Aorta (tissue), 5 donors: Measurements from ENCODE around the gene LYPD1. TPM values are rescaled to one million over a fixed set of nuclear protein-coding genes. Genes with fewer than 3 reads are reported as not detected.

Source experiments
- ATAC-seq: fragments of 200-7000 bp; cut with Tn5 transposase; one replicate; pipeline ENCODE4 v1.9.1; 2022; ENCODE audit warnings: moderate library complexity; ENCODE audit not compliant: low FRiP score
- DNase-seq, 2 donors: peaks; one replicate each; pipeline ENCODE4 v3.0.0-alpha.2; 2020
- H3K27ac ChIP-seq, 2 donors: one replicate each; pipeline ENCODE4 v1.5.1; 2013; ENCODE audit warnings: low read length in 2 of 2, mild to moderate bottlenecking in 2 of 2, moderate library complexity in 2 of 2, control low read depth in 1 of 2, inconsistent platforms in 1 of 2, low read depth in 1 of 2
- H3K27me3 ChIP-seq, 2 donors: one replicate each; pipeline ENCODE4 v1.6.1; 2013; ENCODE audit warnings: control low read depth in 1 of 2, low read length in 1 of 2, mild to moderate bottlenecking in 1 of 2, moderate library complexity in 1 of 2; ENCODE audit not compliant: insufficient read depth in 2 of 2, control insufficient read depth in 1 of 2
- H3K36me3 ChIP-seq, 2 donors: one replicate each; pipeline ENCODE4 v1.6.1; 2013; ENCODE audit warnings: control low read depth in 1 of 2, low read length in 1 of 2, mild to moderate bottlenecking in 1 of 2; ENCODE audit not compliant: insufficient read depth in 2 of 2, control insufficient read depth in 1 of 2
- H3K4me1 ChIP-seq, 2 donors: one replicate each; pipeline ENCODE4 v1.6.1; 2013; ENCODE audit warnings: low read length in 2 of 2, control low read depth in 1 of 2, mild to moderate bottlenecking in 1 of 2, moderate library complexity in 1 of 2; ENCODE audit not compliant: insufficient read depth in 2 of 2, control insufficient read depth in 1 of 2
- H3K4me3 ChIP-seq, 2 donors: one replicate each; pipeline ENCODE4 v1.5.1; 2013; ENCODE audit warnings: low read length in 2 of 2, control low read depth in 1 of 2, mild to moderate bottlenecking in 1 of 2
- H3K9me3 ChIP-seq: one replicate; pipeline ENCODE4 v1.6.1; 2013; ENCODE audit warnings: mild to moderate bottlenecking, low read length; ENCODE audit not compliant: control insufficient read depth
- WGBS, 2 donors: extraction: QIAGEN DNeasy Blood & Tissue Kit; methylation state at CpG; one replicate each; pipeline ENCODE4 v1.1.7; 2013; 5-methylcytosine and 5-hydroxymethylcytosine counted together
- intact Hi-C, 2 donors: fragments of 100-400 bp; cut with DNase I; formaldehyde crosslinking; loops; one replicate each; pipeline versions ENCODE4 v1.14.2 to v1.15.0; 2022
- polyA plus RNA-seq, 2 donors: library from polyadenylated mRNA; stranded (reverse); fragments of 200-250 nt; gene quantifications; one replicate each; pipeline ENCODE4 v1.2.3, GENCODE V29; 2013
- total RNA-seq, 2 donors: library from RNA; stranded (reverse); fragmentation: NEBNext Ultra II Directional; extraction: Animal tissue kit (Norgen Biotek cat#: 25700); gene quantifications; one replicate each; pipeline ENCODE4 v1.2.1, GENCODE V29; 2021
- donor health status: healthy with polysubstance abuse.
- donor health status: Bipolar disorder and iron deficiency.
- donor health status: DM: no; HTN: no; CAD: no.
- donor health status: DM: no; HTN: no; CAD: no.
- donor health status: DM: yes; HTN: yes; CAD: no.

LYPD1 gene
- total and polyA plus RNA-seq, 4 donors = 0.49 to 1.2 TPM; not detected in 2

DNA sequence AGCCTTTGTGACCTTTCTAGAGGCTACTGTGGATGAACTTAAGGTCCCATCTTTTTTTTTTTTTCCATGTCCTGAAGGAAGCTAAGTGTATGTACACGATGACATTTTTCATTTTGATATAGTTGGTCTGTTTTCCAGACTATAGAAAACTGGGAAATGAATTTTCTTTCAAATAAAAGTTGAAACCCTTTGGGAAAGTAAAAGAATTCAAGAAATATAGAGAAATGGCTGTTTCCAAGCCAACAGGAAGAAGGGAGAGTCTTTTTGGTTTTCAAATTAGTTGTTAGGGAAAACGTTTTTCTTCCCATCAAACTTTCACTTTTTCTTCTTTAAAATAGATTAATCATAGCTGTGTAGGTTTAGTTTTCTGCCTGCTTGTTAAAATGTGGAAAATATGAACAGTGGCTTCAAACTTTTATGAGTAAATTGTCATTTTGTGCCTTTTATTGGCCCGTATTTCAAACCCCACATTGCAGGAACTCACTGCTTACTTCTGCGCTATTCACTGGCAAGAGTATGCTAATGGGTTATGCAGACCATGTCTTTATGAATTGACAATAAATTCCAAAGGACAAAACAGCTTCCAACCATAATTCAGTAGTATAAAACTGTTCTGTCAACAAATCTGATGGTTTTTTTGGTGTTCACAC is 27.7 kb upstream of the LYPD1 start:
- intact Hi-C loops = no loop called here
- no peak overlapping the region for H3K27ac ChIP-seq
- no peaks in the 10 kb centered on the region for H3K36me3 ChIP-seq
- H3K4me3 ChIP-seq = no peak overlapping the region
- ATAC-seq (no peak), DNase-seq (no peak)
- 59 to 60% methylated on average over 4 of the region's 4 CpGs for WGBS, 2 donors
- no peaks in the 10 kb centered on the region for H3K4me1 ChIP-seq
- no peaks in the 10 kb centered on the region for H3K9me3 ChIP-seq
- no peaks in the 10 kb centered on the region for H3K27me3 ChIP-seq

DNA sequence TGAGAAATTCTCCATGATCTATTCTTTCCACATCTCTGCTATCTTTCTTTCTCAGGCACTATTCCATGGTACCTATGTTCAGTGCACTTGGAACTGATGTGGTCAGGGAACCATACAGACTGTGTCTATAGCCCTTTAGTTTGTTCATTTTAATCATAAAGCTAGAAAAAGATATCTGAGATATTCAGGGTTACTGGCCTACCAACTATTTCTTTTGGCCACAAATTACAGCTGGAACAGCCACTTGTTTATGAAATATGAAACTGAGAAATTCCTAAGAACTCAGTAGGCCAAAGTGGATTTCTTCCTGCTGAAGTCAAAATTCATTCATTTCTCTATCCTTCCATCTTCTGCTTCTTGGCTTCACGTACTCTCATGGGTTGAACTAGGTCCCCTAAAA is 22.8 kb upstream of the LYPD1 start:
- 82 to 86% methylated on average over 1 of the region's 1 CpG for WGBS, 2 donors
- ATAC-seq = no peak
- no peaks in the 10 kb centered on the region for H3K9me3 ChIP-seq

DNA sequence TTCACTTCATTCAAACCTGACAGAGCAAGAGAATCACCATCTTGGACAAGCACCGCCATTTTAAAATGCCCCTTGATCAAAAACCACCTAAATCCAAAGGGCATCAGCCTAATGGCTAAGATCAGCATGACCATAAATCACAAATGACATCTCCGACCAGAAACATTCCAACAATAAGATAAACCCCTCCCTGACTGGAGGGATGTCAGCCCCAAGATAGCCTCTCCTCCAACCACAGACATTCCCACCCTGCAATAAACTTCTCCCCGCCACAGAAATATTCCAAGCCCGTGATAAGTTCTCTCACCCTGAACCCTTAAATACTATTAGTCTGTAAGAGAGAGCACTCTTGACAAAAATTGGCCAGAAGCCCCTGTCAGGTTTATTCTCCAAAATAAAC is 21.6 kb upstream of the LYPD1 start:
- Histone ChIP-seq H3K4me3 (no peak overlapping the region), H3K27ac (no peak overlapping the region), H3K9me3 (no peaks in the 10 kb centered on the region), H3K36me3 (no peaks in the 10 kb centered on the region), H3K4me1 (no peaks in the 10 kb centered on the region), H3K27me3 (no peaks in the 10 kb centered on the region)
- DNase-seq (no peak), ATAC-seq (no peak)
- intact Hi-C loops = no loop called here
- 71 to 73% methylated on average over 4 of the region's 4 CpGs for WGBS, 2 donors

More for the DNA sequence above, 22.8 kb upstream of the LYPD1 start:
- DNase-seq = no peak
- Histone ChIP-seq H3K27ac (no peak overlapping the region), H3K36me3 (no peaks in the 10 kb centered on the region), H3K4me1 (no peaks in the 10 kb centered on the region), H3K4me3 (no peak overlapping the region), H3K27me3 (no peaks in the 10 kb centered on the region)
- intact Hi-C loops = no loop called here

DNA sequence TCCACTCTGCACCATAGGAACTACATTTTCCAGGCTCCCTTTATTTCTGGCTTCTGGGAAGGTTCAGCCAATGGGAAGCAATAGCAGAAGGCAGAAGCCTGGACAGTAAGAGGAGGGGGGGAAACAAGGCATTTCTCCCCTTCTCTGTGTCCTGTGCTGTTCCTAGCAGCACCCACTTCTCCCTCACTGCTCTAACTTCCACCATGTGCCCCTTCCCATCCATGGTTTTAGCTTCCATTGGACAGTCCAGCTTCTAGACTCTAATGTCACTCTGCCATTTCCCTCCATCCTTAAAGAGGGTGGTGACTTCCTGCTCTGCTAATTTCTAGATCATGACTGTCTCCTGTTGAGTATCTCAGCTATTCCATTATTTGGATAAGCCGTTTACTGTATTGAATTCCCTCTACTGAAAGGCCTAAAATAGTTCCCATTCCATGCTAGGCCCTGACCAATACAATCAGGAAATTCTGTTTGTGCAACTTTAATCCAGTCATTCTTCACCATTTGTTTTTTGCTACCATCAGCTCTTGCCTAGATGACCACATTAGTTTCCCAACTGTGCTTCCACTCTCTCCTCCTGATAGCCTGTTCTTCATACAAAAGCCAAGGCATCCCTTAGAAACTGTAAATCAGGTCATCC is 20.8 kb upstream of the LYPD1 start:
- Histone ChIP-seq H3K27ac (no peak overlapping the region), H3K4me3 (no peak overlapping the region), H3K27me3 (no peaks in the 10 kb centered on the region), H3K4me1 (no peaks in the 10 kb centered on the region), H3K36me3 (no peaks in the 10 kb centered on the region), H3K9me3 (no peaks in the 10 kb centered on the region)
- WGBS, 2 donors = 22 to 24% methylated on average over 1 of the region's 1 CpG
- DNase-seq (no peak), ATAC-seq (no peak)
- intact Hi-C loops = no loop called here

DNA sequence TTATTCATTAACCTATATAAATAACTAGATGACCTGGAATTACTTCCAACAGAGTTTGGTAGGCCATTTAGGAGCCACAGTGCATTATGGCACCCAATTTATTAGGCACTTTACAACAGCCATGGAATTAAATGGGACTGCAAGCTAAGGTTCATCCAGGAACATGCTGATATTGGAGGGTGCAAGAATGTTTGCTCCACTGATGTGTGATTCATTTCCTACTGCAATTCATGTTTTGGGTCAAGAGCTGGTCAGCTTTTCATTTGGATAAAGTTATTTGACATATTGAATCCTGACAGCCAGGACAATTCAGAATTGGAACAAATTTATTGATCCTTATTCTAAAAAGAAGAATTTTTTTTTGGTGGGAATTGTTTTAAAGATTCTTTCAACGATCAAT is 11.8 kb upstream of the LYPD1 start:
- DNase-seq = no peak
- WGBS, 2 donors = 90 to 93% methylated on average over 1 of the region's 1 CpG
- intact Hi-C loops = no loop called here
- no peaks in the 10 kb centered on the region for H3K36me3 ChIP-seq
- no peaks in the 10 kb centered on the region for H3K27me3 ChIP-seq
- H3K27ac ChIP-seq = no peak overlapping the region
- no peaks in the 10 kb centered on the region for H3K9me3 ChIP-seq
- no peak overlapping the region for H3K4me3 ChIP-seq
- no peak for ATAC-seq
- no peaks in the 10 kb centered on the region for H3K4me1 ChIP-seq

DNA sequence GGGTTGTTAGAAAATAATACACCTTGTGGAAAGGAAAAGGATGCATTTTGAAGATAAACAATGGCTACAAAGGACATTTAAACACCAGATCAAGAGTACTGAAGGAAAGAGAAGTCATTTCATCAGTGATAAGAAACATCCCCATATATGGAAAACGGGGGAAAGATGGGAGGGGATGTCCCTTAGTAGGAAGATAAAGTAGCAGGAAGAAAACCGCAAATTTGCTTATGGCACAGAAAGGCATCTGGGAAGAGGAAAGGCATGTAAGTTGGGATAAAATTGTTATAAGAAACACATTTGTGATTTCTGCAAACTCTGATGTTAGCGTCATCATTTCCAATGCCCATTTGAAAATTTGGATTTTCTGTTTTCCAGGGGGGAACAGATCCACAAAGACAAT is 10.5 kb upstream of the LYPD1 start:
- ATAC-seq (no peak), DNase-seq (no peak)
- Histone ChIP-seq H3K4me3 (no peak overlapping the region), H3K4me1 (no peaks in the 10 kb centered on the region), H3K36me3 (no peaks in the 10 kb centered on the region), H3K9me3 (no peaks in the 10 kb centered on the region), H3K27me3 (no peaks in the 10 kb centered on the region), H3K27ac (no peak overlapping the region)
- 62 to 69% methylated on average over 3 of the region's 3 CpGs for WGBS, 2 donors
- intact Hi-C loops = no loop called here

DNA sequence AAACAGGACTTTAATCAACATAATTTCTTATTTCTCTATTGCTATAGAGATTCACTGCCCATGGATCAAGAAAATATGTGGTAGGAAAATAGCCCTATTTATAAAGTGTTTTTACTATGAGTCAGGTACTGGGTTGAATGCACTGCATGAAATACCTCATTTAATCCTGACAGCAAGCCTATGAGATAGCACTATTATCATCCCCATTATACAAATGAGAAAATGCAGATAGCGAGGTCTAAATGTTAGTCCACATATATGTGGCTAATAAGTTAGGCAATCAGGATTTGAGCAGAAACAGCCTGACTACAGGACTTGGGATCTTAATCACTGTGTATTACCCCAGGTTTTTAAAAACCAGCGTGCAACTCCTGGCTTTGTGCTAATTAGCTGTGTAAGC is 8.5 kb upstream of the LYPD1 start:
- intact Hi-C loops = no loop called here
- Histone ChIP-seq H3K27me3 (no peaks in the 10 kb centered on the region), H3K4me1 (no peaks in the 10 kb centered on the region), H3K9me3 (no peaks in the 10 kb centered on the region), H3K4me3 (no peak overlapping the region), H3K27ac (no peak overlapping the region), H3K36me3 (no peaks in the 10 kb centered on the region)
- ATAC-seq (no peak), DNase-seq (no peak)
- WGBS, 2 donors = 92 to 98% methylated on average over 2 of the region's 2 CpGs

DNA sequence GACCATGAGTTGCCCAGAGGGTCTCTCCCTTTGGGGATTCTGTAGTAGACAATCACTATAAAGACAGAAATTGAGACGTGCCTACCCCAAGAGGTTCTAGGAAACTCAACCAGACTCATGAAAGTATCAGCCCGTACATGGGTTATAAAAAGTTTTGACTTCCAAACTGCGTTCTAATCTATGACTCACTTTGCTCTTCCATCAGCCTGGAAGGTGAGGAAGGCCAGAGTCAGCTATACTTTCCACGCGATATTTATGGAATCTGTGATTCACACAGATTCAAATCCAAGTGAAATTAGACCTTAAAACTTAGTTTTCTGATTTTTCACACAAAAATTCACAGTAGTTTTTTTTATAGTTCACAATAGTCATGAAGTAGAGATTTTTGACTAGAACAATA is 7.7 kb upstream of the LYPD1 start:
- H3K4me1 ChIP-seq = no peaks in the 10 kb centered on the region
- H3K4me3 ChIP-seq = no peak overlapping the region
- DNase-seq (no peak), ATAC-seq (no peak)
- 71 to 74% methylated on average over 5 of the region's 5 CpGs for WGBS, 2 donors
- intact Hi-C loops = no loop called here
- H3K36me3 ChIP-seq = no peaks in the 10 kb centered on the region
- no peak overlapping the region for H3K27ac ChIP-seq
- H3K27me3 ChIP-seq = no peaks in the 10 kb centered on the region
- H3K9me3 ChIP-seq = no peaks in the 10 kb centered on the region

DNA sequence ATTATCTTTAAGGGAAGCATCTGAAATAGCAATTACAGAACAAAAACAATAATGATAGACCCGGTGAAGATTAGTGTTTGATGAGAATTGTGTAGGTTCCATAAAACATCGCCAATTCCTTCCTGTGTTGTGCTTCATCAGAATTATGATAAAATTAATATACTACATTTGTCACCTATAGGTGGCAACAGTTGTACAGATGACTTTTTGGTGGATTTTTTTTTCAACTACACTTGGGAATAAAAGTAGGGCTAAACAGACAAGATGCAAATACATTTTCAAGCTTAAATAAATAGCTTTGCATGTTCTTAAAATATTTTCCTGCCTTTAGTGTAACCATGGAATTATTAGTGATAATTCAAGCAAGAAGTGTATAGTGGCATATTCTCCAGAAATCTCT is 7.0 kb upstream of the LYPD1 start:
- no peaks in the 10 kb centered on the region for H3K36me3 ChIP-seq
- H3K4me3 ChIP-seq = no peak overlapping the region
- no peak for DNase-seq
- no peak for ATAC-seq
- no peaks in the 10 kb centered on the region for H3K27me3 ChIP-seq
- no peaks in the 10 kb centered on the region for H3K4me1 ChIP-seq
- 63 to 70% methylated on average over 2 of the region's 2 CpGs for WGBS, 2 donors
- intact Hi-C loops = no loop called here
- H3K9me3 ChIP-seq = no peaks in the 10 kb centered on the region
- H3K27ac ChIP-seq = no peak overlapping the region
